HUDEP-2 (cell line): ENCODE results near the gene AKAP13.

Source experiments
- DNase-seq, 76 experiments: peaks; one replicate each; lab custom pipeline; 2025; ENCODE audit not compliant: unreplicated experiment in 76 of 76; lab: John Stamatoyannopoulos, UW

The AKAP13 gene

GRCh38 chr15:85679231-85679630 is 298.8 kb downstream of the AKAP13 start:
- DNase-seq: no peak

- DNase-seq: no peak
Measured at GRCh38 chr15:85681386-85681785, 301.0 kb downstream of the AKAP13 start.

- DNase-seq: no peak
Measured at GRCh38 chr15:85684174-85684710, 303.8 kb downstream of the AKAP13 start.

GRCh38 chr15:85685356-85685755 is 305.0 kb downstream of the AKAP13 start:
- DNase-seq: no peak

- no peak for DNase-seq
Measured at GRCh38 chr15:85687329-85687728, 306.9 kb downstream of the AKAP13 start.

GRCh38 chr15:85688711-85689110 is 308.3 kb downstream of the AKAP13 start:
- DNase-seq: peak in 1 of 76 experiments; percentile 12

- peak in 2 of 76 experiments; percentile 6 to 21 for DNase-seq
Measured at GRCh38 chr15:85689729-85690128, 309.3 kb downstream of the AKAP13 start.

GRCh38 chr15:85690561-85691231 is 310.3 kb downstream of the AKAP13 start:
- no peak for DNase-seq

GRCh38 chr15:85691350-85692240 is 311.2 kb downstream of the AKAP13 start:
- no peak for DNase-seq

GRCh38 chr15:85692321-85692720 is 311.9 kb downstream of the AKAP13 start:
- no peak for DNase-seq

- no peak for DNase-seq
Measured at GRCh38 chr15:85692873-85693272, 312.5 kb downstream of the AKAP13 start.

- no peak for DNase-seq
Measured at GRCh38 chr15:85693277-85693676, 312.9 kb downstream of the AKAP13 start.

GRCh38 chr15:85694091-85694490 is 313.7 kb downstream of the AKAP13 start:
- peak in 43 of 76 experiments; percentile 1 to 73 (median 25) for DNase-seq

- no peak for DNase-seq
Measured at GRCh38 chr15:85700767-85701166, 320.4 kb downstream of the AKAP13 start.

GRCh38 chr15:85702321-85703101 is 322.1 kb downstream of the AKAP13 start:
- DNase-seq: no peak

GRCh38 chr15:85704066-85704465 is 323.7 kb downstream of the AKAP13 start:
- DNase-seq: peak in 3 of 76 experiments; percentile 4 to 15 (median 11)

- DNase-seq: no peak
Measured at GRCh38 chr15:85704720-85705429, 324.5 kb downstream of the AKAP13 start.

- peak in 45 of 76 experiments; percentile 6 to 74 (median 39) for DNase-seq
Measured at GRCh38 chr15:85706779-85707518, 326.5 kb downstream of the AKAP13 start.
